Stimulated activated CD4-positive, alpha-beta T cell treated with anti-CD3 and anti-CD28 coated beads, Interleukin-2, amount 100 ng/mL, for 4 hours (primary cell): ENCODE results near the gene PI16.

ENCODE experiments used
- DNase-seq: peaks from one replicate; pipeline ENCODE4 v3.0.0-alpha.2; 2020; ENCODE audit warnings: low read depth

Gene PI16

GRCh38 chr6:36954262-36954931 lies at the start of gene PI16:
Gene PI16, plus strand, starts transcription at chr6:36954738. Its CDS starts 23 bp downstream, at chr6:36954761.
- no peak for DNase-seq

GRCh38 chr6:36904851-36905393 lies 49.6 kb upstream of the PI16 start:
- DNase-seq, result no peak

- DNase-seq, result no peak
These were observed 47.8 kb upstream of the PI16 start for GRCh38 chr6:36906539-36907325.

GRCh38 chr6:36907781-36908180 lies 46.8 kb upstream of the PI16 start:
- no peak for DNase-seq

GRCh38 chr6:36908747-36909146 lies 45.8 kb upstream of the PI16 start:
- DNase-seq, result no peak

GRCh38 chr6:36912030-36912454 lies 42.5 kb upstream of the PI16 start:
- no peak for DNase-seq

- DNase-seq, result peak; percentile 44
These were observed 42.0 kb upstream of the PI16 start for GRCh38 chr6:36912586-36912985.

- DNase-seq, result no peak
These were observed 41.5 kb upstream of the PI16 start for GRCh38 chr6:36913082-36913481.

GRCh38 chr6:36914227-36914794 lies 40.2 kb upstream of the PI16 start:
- no peak for DNase-seq

GRCh38 chr6:36915599-36915998 lies 38.9 kb upstream of the PI16 start:
- DNase-seq, result no peak

GRCh38 chr6:36916126-36916525 lies 38.4 kb upstream of the PI16 start:
- DNase-seq, result no peak

- DNase-seq, result no peak
These were observed 36.9 kb upstream of the PI16 start for GRCh38 chr6:36917541-36918193.

- DNase-seq, result no peak
These were observed 34.5 kb upstream of the PI16 start for GRCh38 chr6:36920049-36920448.

GRCh38 chr6:36920546-36920945 lies 34.0 kb upstream of the PI16 start:
- no peak for DNase-seq

GRCh38 chr6:36924131-36924530 lies 30.4 kb upstream of the PI16 start:
- DNase-seq, result no peak

- DNase-seq, result no peak
These were observed 29.7 kb upstream of the PI16 start for GRCh38 chr6:36924778-36925374.

GRCh38 chr6:36925809-36926208 lies 28.7 kb upstream of the PI16 start:
- DNase-seq, result no peak

- DNase-seq, result no peak
These were observed 27.6 kb upstream of the PI16 start for GRCh38 chr6:36926708-36927513.

- no peak for DNase-seq
These were observed 26.6 kb upstream of the PI16 start for GRCh38 chr6:36927691-36928546.

- no peak for DNase-seq
These were observed 26.0 kb upstream of the PI16 start for GRCh38 chr6:36928547-36928918.
